H1 (cell line): ENCODE results near the gene SPTBN5. TPM values are rescaled to one million over a fixed set of nuclear protein-coding genes. Genes with fewer than 3 reads are reported as not detected.

Experiments
- CTCF ChIA-PET: fragments of 300-600 bp; sonication (Branson Sonifier 250); formaldehyde crosslinking; loops from one replicate; lab custom pipeline; 2021; ENCODE audit not compliant: partially characterized antibody; lab: Charles Lee
- POLR2A ChIA-PET: fragments of 300-600 bp; sonication (Branson Sonifier 250); formaldehyde crosslinking; loops from one replicate; lab custom pipeline; 2021; ENCODE audit warnings: inconsistent platforms; ENCODE audit not compliant: partially characterized antibody; lab: Charles Lee
- DNase-seq, 2 experiments: peaks; one replicate each; pipeline versions ENCODE4 v3.0.0 to v3.0.0-alpha.2; 2010 to 2022; ENCODE audit warnings: low spot score in 2 of 2, low read depth in 1 of 2, mixed read lengths in 1 of 2
- FAIRE-seq: peaks from 2 replicates; lab custom pipeline; 2011; peaks lifted over from hg19 to GRCh38; lab: Jason Lieb, UNC
- H2AFZ ChIP-seq: 2 replicates; pipeline ENCODE4 v1.8.1; 2012; ENCODE audit warnings: low read length, inconsistent platforms
- H2AK5ac ChIP-seq: 2 replicates; pipeline ENCODE4 v1.6.1; 2013; ENCODE audit warnings: low read depth, low read length
- H2BK120ac ChIP-seq: replicated peaks from 2 replicates; pipeline ENCODE3; 2013; ENCODE audit warnings: low read depth, low read length, inconsistent platforms
- H2BK12ac ChIP-seq: 2 replicates; pipeline ENCODE4 v1.6.1; 2013; ENCODE audit warnings: low read depth, low read length
- H2BK15ac ChIP-seq: 2 replicates; pipeline ENCODE4 v1.6.1; 2013; ENCODE audit warnings: low read length
- H2BK20ac ChIP-seq: 2 replicates; pipeline ENCODE4 v1.6.1; 2013; ENCODE audit warnings: low read length
- H2BK5ac ChIP-seq: 2 replicates; pipeline ENCODE4 v1.6.1; 2013; ENCODE audit warnings: low read depth, low read length
- H3K14ac ChIP-seq: 2 replicates; pipeline ENCODE4 v1.6.1; 2013; ENCODE audit warnings: inconsistent platforms; ENCODE audit not compliant: insufficient read length
- H3K18ac ChIP-seq: 2 replicates; pipeline ENCODE4 v1.6.1; 2013; ENCODE audit warnings: low read length; ENCODE audit errors: extremely low read depth
- H3K23ac ChIP-seq: 2 replicates; pipeline ENCODE4 v1.6.1; 2013; ENCODE audit warnings: inconsistent platforms; ENCODE audit not compliant: insufficient read length
- H3K23me2 ChIP-seq: 2 replicates; pipeline ENCODE4 v1.6.1; 2013; ENCODE audit warnings: low read depth, low read length
- H3K27ac ChIP-seq: 2 replicates; pipeline ENCODE4 v1.6.1; 2011; ENCODE audit warnings: low read depth, low read length, inconsistent platforms
- H3K27me3 ChIP-seq, 4 experiments: replicated peaks in 1 of 4; 1 replicate in 1 of 4; 2 replicates in 3 of 4; pipeline versions ENCODE4 v1.6.1 to v1.8.1; 2011 to 2013; ENCODE audit warnings: low read length in 3 of 4, mild to moderate bottlenecking in 3 of 4, inconsistent platforms in 2 of 4, mixed read lengths in 2 of 4, moderate library complexity in 1 of 4; ENCODE audit not compliant: control insufficient read depth in 3 of 4, insufficient read depth in 3 of 4; ENCODE audit errors: extremely low read depth in 1 of 4
- H3K36me3 ChIP-seq, 4 experiments: 2 replicates each; pipeline versions ENCODE4 v1.6.1 to v1.8.1; 2011 to 2013; ENCODE audit warnings: mild to moderate bottlenecking in 4 of 4, low read length in 3 of 4, moderate library complexity in 2 of 4, control low read depth in 1 of 4, inconsistent platforms in 1 of 4; ENCODE audit not compliant: insufficient read depth in 4 of 4, control insufficient read depth in 2 of 4
- H3K4ac ChIP-seq: replicated peaks from 2 replicates; pipeline ENCODE3; 2013; ENCODE audit warnings: low read length, low read depth, mixed read lengths, inconsistent platforms; ENCODE audit not compliant: insufficient read length
- H3K4me1 ChIP-seq, 4 experiments: replicated peaks in 1 of 4; 1 replicate in 1 of 4; 2 replicates in 3 of 4; pipeline versions ENCODE4 v1.6.1 to v1.8.1; 2011 to 2013; ENCODE audit warnings: low read length in 3 of 4, inconsistent platforms in 2 of 4, mixed read lengths in 1 of 4; ENCODE audit not compliant: insufficient read depth in 4 of 4, control insufficient read depth in 3 of 4
- H3K4me2 ChIP-seq, 2 experiments: 2 replicates each; pipeline versions ENCODE4 v1.6.1 to v1.8.1; 2011 to 2013; ENCODE audit warnings: low read depth in 2 of 2, low read length in 2 of 2, control low read depth in 1 of 2, inconsistent platforms in 1 of 2, mild to moderate bottlenecking in 1 of 2; ENCODE audit not compliant: insufficient read depth in 1 of 2
- H3K4me3 ChIP-seq, 4 experiments: fragments of 200-600, 300-600 bp in 1 of 4; sonication (generic), shearing (Covaris generic), sonication (Bioruptor Twin) in 1 of 4; 2 replicates each; pipeline versions ENCODE4 v1.5.1 to v1.8.1; 2011 to 2016; ENCODE audit warnings: low read length in 4 of 4, low read depth in 3 of 4, control low read depth in 2 of 4, inconsistent platforms in 2 of 4, mild to moderate bottlenecking in 2 of 4, mixed read lengths in 1 of 4, moderate library complexity in 1 of 4; ENCODE audit not compliant: insufficient read depth in 2 of 4; ENCODE audit errors: extremely low read depth in 1 of 4
- H3K56ac ChIP-seq: replicated peaks from 2 replicates; pipeline ENCODE3; 2013; ENCODE audit warnings: low read depth, mild to moderate bottlenecking, mixed read lengths, low read length, inconsistent platforms; ENCODE audit not compliant: insufficient read length
- H3K79me1 ChIP-seq: 2 replicates; pipeline ENCODE4 v1.6.1; 2013; ENCODE audit warnings: low read depth, low read length, control low read depth
- H3K79me2 ChIP-seq, 2 experiments: 2 replicates each; pipeline versions ENCODE4 v1.6.1 to v1.8.1; 2012 to 2013; ENCODE audit warnings: low read length in 2 of 2, mild to moderate bottlenecking in 2 of 2, inconsistent platforms in 1 of 2; ENCODE audit not compliant: insufficient read depth in 2 of 2, control insufficient read depth in 1 of 2
- H3K9ac ChIP-seq, 4 experiments: replicated peaks in 1 of 4; 1 replicate in 1 of 4; 2 replicates in 3 of 4; pipeline versions ENCODE4 v1.6.1 to v1.8.1; 2011 to 2013; ENCODE audit warnings: low read depth in 3 of 4, low read length in 3 of 4, control low read depth in 2 of 4, mild to moderate bottlenecking in 2 of 4, moderate library complexity in 2 of 4, inconsistent platforms in 1 of 4; ENCODE audit errors: extremely low read depth in 1 of 4
- H3K9me3 ChIP-seq, 2 experiments: 2 replicates each; pipeline versions ENCODE4 v1.6.1 to v1.8.1; 2012 to 2013; ENCODE audit warnings: mild to moderate bottlenecking in 2 of 2, moderate library complexity in 2 of 2, control low read depth in 1 of 2, inconsistent platforms in 1 of 2, low read depth in 1 of 2, low read length in 1 of 2, mixed read lengths in 1 of 2; ENCODE audit not compliant: insufficient read depth in 2 of 2
- H4K20me1 ChIP-seq, 2 experiments: replicated peaks in 1 of 2; 2 replicates each; pipeline versions ENCODE3 to v1.8.1; 2011 to 2013; ENCODE audit warnings: inconsistent platforms in 2 of 2, low read length in 2 of 2, mild to moderate bottlenecking in 1 of 2; ENCODE audit not compliant: insufficient read depth in 2 of 2, control insufficient read depth in 1 of 2
- H4K5ac ChIP-seq: 2 replicates; pipeline ENCODE4 v1.6.1; 2013; ENCODE audit warnings: low read length, low read depth, mixed read lengths, inconsistent platforms; ENCODE audit not compliant: insufficient read length
- H4K8ac ChIP-seq: 2 replicates; pipeline ENCODE4 v1.8.0; 2013; ENCODE audit warnings: mild to moderate bottlenecking, moderate library complexity, low read length, inconsistent platforms; ENCODE audit not compliant: insufficient read depth; ENCODE audit errors: extremely low read depth
- H4K91ac ChIP-seq: replicated peaks from 2 replicates; pipeline ENCODE3; 2013; ENCODE audit warnings: low read length, mixed read lengths, inconsistent platforms; ENCODE audit not compliant: insufficient read length
- HDAC2 ChIP-seq, 2 experiments: fragments of 300-600 bp in 1 of 2; sonication (generic) in 1 of 2; IDR thresholded peaks; 2 replicates each; pipeline ENCODE4 v1.6.1; 2011 to 2012; ENCODE audit warnings: low read depth in 2 of 2, low read length in 2 of 2, mild to moderate bottlenecking in 2 of 2, moderate library complexity in 2 of 2, borderline replicate concordance in 1 of 2, inconsistent platforms in 1 of 2
- JUN ChIP-seq: IDR thresholded peaks from 2 replicates; pipeline ENCODE4 v1.6.1; 2011; ENCODE audit warnings: low read depth, mild to moderate bottlenecking, improper control_type of control experiment, low read length
- JUND ChIP-seq: IDR thresholded peaks from 2 replicates; pipeline ENCODE4 v1.6.1; 2011; ENCODE audit warnings: mild to moderate bottlenecking, improper control_type of control experiment, low read length
- KDM1A ChIP-seq: fragments of 200-600, 300-600 bp; sonication (generic); IDR thresholded peaks from 2 replicates; pipeline ENCODE4 v1.7.1; 2016; ENCODE audit warnings: mild to moderate bottlenecking, low read length, borderline replicate concordance
- PHF8 ChIP-seq: fragments of 200-600 bp; sonication (generic); conservative IDR thresholded peaks from 2 replicates; pipeline ENCODE4 v1.7.1; 2012; ENCODE audit warnings: low read depth, mild to moderate bottlenecking, inconsistent platforms, low read length, moderate library complexity
- POLR2AphosphoS5 ChIP-seq: IDR thresholded peaks from 2 replicates; pipeline ENCODE4 v1.6.1; 2011; ENCODE audit warnings: low read depth, low read length
- WGBS, 2 experiments: shearing (Covaris generic) in 1 of 2; methylation state at CpG; one replicate each; pipeline versions ENCODE4 v1.1.6 to v1.1.7; 2013 to 2015; ENCODE audit warnings: low lambda C conversion rate in 2 of 2, mixed read lengths in 2 of 2, inconsistent platforms in 1 of 2, low coverage in 1 of 2, missing lambda C conversion rate in 1 of 2; ENCODE audit not compliant: insufficient replicate concordance in 2 of 2, insufficient coverage in 1 of 2, insufficient read length in 1 of 2; ENCODE audit errors: extremely low coverage in 1 of 2, missing lambda C conversion rate in 1 of 2; 5-methylcytosine and 5-hydroxymethylcytosine counted together
- polyA plus RNA-seq, 7 experiments: library from polyadenylated mRNA; depleted of rRNA in 3 of 7; stranded (reverse) in 5 of 7; unstranded in 2 of 7; fragments of >200 nt in 5 of 7; fragments of 200-250 nt in 2 of 7; gene quantifications; 1 replicate in 5 of 7; 2 replicates in 1 of 7; 4 replicates in 1 of 7; pipeline versions ENCODE4 v1.2.1 to v1.2.3, GENCODE V29; 2011 to 2013; ENCODE audit warnings: missing spikeins in 2 of 7, mixed read lengths in 2 of 7
- total RNA-seq: library from RNA; stranded (reverse); fragmentation: NEBNext Ultra II Directional; extraction: Animal tissue kit (Norgen Biotek cat#: 25700); gene quantifications from 2 replicates; pipeline ENCODE4 v1.2.1, GENCODE V29; 2021

The SPTBN5 gene
- total and polyA plus RNA-seq, 2 of the 8 experiments (the other 6 are each of a cell fraction or from before 2014, with no cell fraction given): 0.32 to 0.84 TPM

- peaks cover 4 to 13% (median 8%) of the 10 kb centered on the region in 4 experiments for H3K4me1 ChIP-seq
- no peak overlapping the region for H3K4me3 ChIP-seq
- H3K23me2 ChIP-seq: no peaks in the 10 kb centered on the region
- no peaks in the 10 kb centered on the region for H3K9me3 ChIP-seq
- CTCF ChIA-PET: interaction anchor here (1.2 to 1.8 kb wide), 3 partner anchors 19 to 35 kb away, joined by 3 to 7 read pairs (median 4); no protein-coding TSS in a partner anchor
- WGBS, 2 experiments: 88% methylated on average over 8 of the region's 8 CpGs; no CpG with 5 or more reads in 1 of the 2 experiments
- no peak overlapping the region for H2AK5ac ChIP-seq
- no peak overlapping the region for H2AFZ ChIP-seq
- no peak overlapping the region for H3K23ac ChIP-seq
- H2BK15ac ChIP-seq: no peak overlapping the region
- no peak overlapping the region for H3K4me2 ChIP-seq
- H3K27ac ChIP-seq: no peak overlapping the region
- peaks cover 2 to 8% of the 10 kb centered on the region in 2 experiments for H4K20me1 ChIP-seq
- POLR2A ChIA-PET: interaction anchor here (0.7 kb wide), 1 partner anchor 10 kb away, joined by 3 read pairs; no protein-coding TSS in a partner anchor
- H3K9ac ChIP-seq: no peak overlapping the region
- H4K5ac ChIP-seq: no peak overlapping the region
- H3K79me2 ChIP-seq: no peaks in the 10 kb centered on the region
- DNase-seq (no peak), FAIRE-seq (no peak)
- H2BK5ac ChIP-seq: no peak overlapping the region
- H4K8ac ChIP-seq: no peak overlapping the region
- H2BK12ac ChIP-seq: no peak overlapping the region
- TF ChIP-seq JUN (no peak), KDM1A (no peak), JUND (no peak), HDAC2 (IDR thresholded peaks at IDR 0.05; ENCODE audit: borderline replicate concordance in 1 of 2, low read depth in 2 of 2, low read length in 2 of 2) (no peak), PHF8 (no peak), POLR2AphosphoS5 (no peak)
- H3K79me1 ChIP-seq: peaks cover 13% of the 10 kb centered on the region
- H2BK20ac ChIP-seq: no peak overlapping the region
- no peak overlapping the region for H3K14ac ChIP-seq
- H4K91ac ChIP-seq: no peak overlapping the region
- no peaks in the 10 kb centered on the region for H3K36me3 ChIP-seq
- no peak overlapping the region for H3K4ac ChIP-seq
- no peak overlapping the region for H3K56ac ChIP-seq
- H3K27me3 ChIP-seq: no peaks in the 10 kb centered on the region
- no peak overlapping the region for H2BK120ac ChIP-seq
- H3K18ac ChIP-seq: no peak overlapping the region
Observed at GRCh38 chr15:41930221-41930866, 36.5 kb upstream of the SPTBN5 start.
